Mucosa of stomach (tissue), 1 donor: Measurements from ENCODE around the gene INPP4B.
"Not testable (repeated sequence)": the region's sequence is repeated elsewhere in the genome, so short reads cannot be mapped to it uniquely, and the experiment has no call there.

ENCODE experiments used
- H3K27me3 ChIP-seq: one replicate; pipeline ENCODE4 v1.7.0; 2013; ENCODE audit warnings: mild to moderate bottlenecking, low read length; ENCODE audit not compliant: control insufficient read depth, insufficient read depth
- H3K36me3 ChIP-seq: one replicate; pipeline ENCODE4 v1.7.0; 2013; ENCODE audit warnings: low read length; ENCODE audit not compliant: control insufficient read depth, insufficient read depth
- H3K4me1 ChIP-seq: one replicate; pipeline ENCODE4 v1.7.0; 2013; ENCODE audit warnings: mild to moderate bottlenecking, low read length; ENCODE audit not compliant: control insufficient read depth, insufficient read depth
- H3K4me3 ChIP-seq: one replicate; pipeline ENCODE4 v1.7.0; 2013; ENCODE audit warnings: low read length
- H3K9ac ChIP-seq: one replicate; pipeline ENCODE4 v1.7.0; 2013; ENCODE audit warnings: mild to moderate bottlenecking, low read length, moderate library complexity
- H3K9me3 ChIP-seq: one replicate; pipeline ENCODE4 v1.7.0; 2013; ENCODE audit warnings: mild to moderate bottlenecking, low read length, moderate library complexity; ENCODE audit not compliant: control insufficient read depth
- donor health status: Pancreatic carcinoma.

INPP4B gene

GRCh38 chr4:142645475-142646108 is 200.5 kb downstream of the INPP4B start:
- no peaks in the 10 kb centered on the region for H3K27me3 ChIP-seq
- no peaks in the 10 kb centered on the region for H3K9me3 ChIP-seq
- no peak overlapping the region for H3K4me3 ChIP-seq
- no peak overlapping the region for H3K9ac ChIP-seq
- H3K4me1 ChIP-seq, result no peaks in the 10 kb centered on the region
- H3K36me3 ChIP-seq, result no peaks in the 10 kb centered on the region

GRCh38 chr4:142644628-142645027 is 201.5 kb downstream of the INPP4B start:
- H3K27me3 ChIP-seq, H3K36me3 ChIP-seq, H3K4me3 ChIP-seq, H3K9ac ChIP-seq, H3K4me1 ChIP-seq, H3K9me3 ChIP-seq: not testable (repeated sequence)

- no peak overlapping the region for H3K4me3 ChIP-seq
- no peak overlapping the region for H3K9ac ChIP-seq
- no peaks in the 10 kb centered on the region for H3K9me3 ChIP-seq
- H3K27me3 ChIP-seq, result no peaks in the 10 kb centered on the region
- H3K36me3 ChIP-seq, result no peaks in the 10 kb centered on the region
- H3K4me1 ChIP-seq, result no peaks in the 10 kb centered on the region
Observed at GRCh38 chr4:142637614-142638013, 208.5 kb downstream of the INPP4B start.

GRCh38 chr4:142631836-142632235 is 214.3 kb downstream of the INPP4B start:
- Histone ChIP-seq H3K9ac (no peak overlapping the region), H3K36me3 (no peaks in the 10 kb centered on the region), H3K27me3 (no peaks in the 10 kb centered on the region), H3K4me1 (no peaks in the 10 kb centered on the region), H3K9me3 (no peaks in the 10 kb centered on the region), H3K4me3 (no peak overlapping the region)

GRCh38 chr4:142615324-142615665 is 230.8 kb downstream of the INPP4B start:
- H3K4me1 ChIP-seq, result no peaks in the 10 kb centered on the region
- H3K4me3 ChIP-seq, result no peak overlapping the region
- H3K36me3 ChIP-seq, result no peaks in the 10 kb centered on the region
- no peaks in the 10 kb centered on the region for H3K9me3 ChIP-seq
- H3K27me3 ChIP-seq, result no peaks in the 10 kb centered on the region
- no peak overlapping the region for H3K9ac ChIP-seq

GRCh38 chr4:142614621-142615323 is 231.3 kb downstream of the INPP4B start:
- no peak overlapping the region for H3K9ac ChIP-seq
- H3K4me3 ChIP-seq, result no peak overlapping the region
- H3K9me3 ChIP-seq, result no peaks in the 10 kb centered on the region
- no peaks in the 10 kb centered on the region for H3K36me3 ChIP-seq
- no peaks in the 10 kb centered on the region for H3K27me3 ChIP-seq
- H3K4me1 ChIP-seq, result no peaks in the 10 kb centered on the region

GRCh38 chr4:142607976-142608375 is 238.1 kb downstream of the INPP4B start:
- no peaks in the 10 kb centered on the region for H3K27me3 ChIP-seq
- no peaks in the 10 kb centered on the region for H3K36me3 ChIP-seq
- H3K4me3 ChIP-seq, result no peak overlapping the region
- H3K9me3 ChIP-seq, result no peaks in the 10 kb centered on the region
- H3K4me1 ChIP-seq, result peaks cover 6% of the 10 kb centered on the region
- H3K9ac ChIP-seq, result no peak overlapping the region

GRCh38 chr4:142600952-142601351 is 245.1 kb downstream of the INPP4B start:
- Histone ChIP-seq H3K9me3 (no peaks in the 10 kb centered on the region), H3K9ac (no peak overlapping the region), H3K27me3 (no peaks in the 10 kb centered on the region), H3K4me3 (no peak overlapping the region), H3K36me3 (no peaks in the 10 kb centered on the region), H3K4me1 (no peaks in the 10 kb centered on the region)

GRCh38 chr4:142598132-142598531 is 248.0 kb downstream of the INPP4B start:
- no peaks in the 10 kb centered on the region for H3K4me1 ChIP-seq
- H3K9me3 ChIP-seq, result no peaks in the 10 kb centered on the region
- no peaks in the 10 kb centered on the region for H3K27me3 ChIP-seq
- no peaks in the 10 kb centered on the region for H3K36me3 ChIP-seq
- H3K9ac ChIP-seq, result no peak overlapping the region
- no peak overlapping the region for H3K4me3 ChIP-seq

GRCh38 chr4:142596595-142596994 is 249.5 kb downstream of the INPP4B start:
- H3K9me3 ChIP-seq, result no peaks in the 10 kb centered on the region
- no peaks in the 10 kb centered on the region for H3K4me1 ChIP-seq
- no peak overlapping the region for H3K9ac ChIP-seq
- H3K36me3 ChIP-seq, result no peaks in the 10 kb centered on the region
- H3K27me3 ChIP-seq, result no peaks in the 10 kb centered on the region
- H3K4me3 ChIP-seq, result no peak overlapping the region

- Histone ChIP-seq H3K9me3 (no peaks in the 10 kb centered on the region), H3K9ac (no peak overlapping the region), H3K27me3 (no peaks in the 10 kb centered on the region), H3K36me3 (no peaks in the 10 kb centered on the region), H3K4me3 (no peak overlapping the region), H3K4me1 (no peaks in the 10 kb centered on the region)
Observed at GRCh38 chr4:142596121-142596520, 250.0 kb downstream of the INPP4B start.

GRCh38 chr4:142595222-142595871 is 250.8 kb downstream of the INPP4B start:
- Histone ChIP-seq H3K36me3 (no peaks in the 10 kb centered on the region), H3K4me1 (no peaks in the 10 kb centered on the region), H3K9ac (no peak overlapping the region), H3K27me3 (no peaks in the 10 kb centered on the region), H3K9me3 (no peaks in the 10 kb centered on the region), H3K4me3 (no peak overlapping the region)
